Skin epidermis (tissue), 12 donors: ENCODE measurements around the gene MAST4.

ENCODE experiments used
- H3K27ac ChIP-seq, 21 experiments: fragments of 200-600 bp; sonication (generic) in 11 of 21; one replicate each; pipeline ENCODE4 v1.5.0; 2020; ENCODE audit warnings: mild to moderate bottlenecking in 3 of 21, inconsistent platforms in 2 of 21, moderate library complexity in 2 of 21
- H3K4me3 ChIP-seq, 7 experiments: fragments of 200-600 bp; sonication (generic) in 2 of 7; one replicate each; pipeline ENCODE4 v1.5.0; 2020; ENCODE audit warnings: inconsistent platforms in 2 of 7, mild to moderate bottlenecking in 2 of 7, moderate library complexity in 1 of 7

Gene MAST4

DNA sequence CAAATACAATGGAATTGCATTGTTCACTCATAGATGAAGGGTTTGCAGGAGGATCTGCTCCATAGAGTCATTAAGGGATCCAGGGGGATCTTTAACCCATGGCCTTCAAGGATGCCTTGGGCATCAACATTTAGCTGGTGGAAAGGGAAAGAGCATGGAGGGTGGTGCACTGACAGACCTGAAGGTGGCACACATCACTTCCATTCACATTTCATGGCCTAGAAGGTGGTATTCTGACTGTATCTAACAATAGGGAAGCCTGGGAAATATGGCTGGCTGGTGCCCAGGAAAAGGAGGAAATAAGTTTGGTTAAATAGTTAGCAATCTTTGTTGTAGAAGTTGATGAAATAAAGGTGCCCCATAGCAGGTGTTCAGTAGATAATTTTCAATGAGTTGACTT lies 370.2 kb downstream of the MAST4 start:
- H3K27ac ChIP-seq, result no peak overlapping the region
- no peak overlapping the region for H3K4me3 ChIP-seq

DNA sequence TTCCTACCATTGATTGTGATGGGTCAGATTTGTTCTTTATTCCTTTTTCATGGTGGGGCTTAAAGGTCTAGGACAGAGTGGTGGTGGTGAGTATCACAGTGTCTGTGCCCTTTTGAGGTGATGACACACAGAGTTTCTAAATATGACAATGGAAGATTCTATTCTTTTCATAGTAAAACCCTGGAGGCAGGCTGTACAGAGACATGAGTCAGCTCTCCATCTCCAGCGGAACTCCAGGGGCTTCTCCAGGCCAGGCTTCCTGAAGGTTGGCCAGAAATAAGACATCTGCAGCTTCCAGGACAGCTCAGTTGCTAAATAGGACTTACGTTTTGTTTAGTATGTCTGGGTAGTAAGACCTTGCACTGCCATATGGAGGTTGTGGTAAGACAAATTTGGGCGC lies 370.9 kb downstream of the MAST4 start:
- Histone ChIP-seq H3K27ac (no peak overlapping the region), H3K4me3 (no peak overlapping the region)

DNA sequence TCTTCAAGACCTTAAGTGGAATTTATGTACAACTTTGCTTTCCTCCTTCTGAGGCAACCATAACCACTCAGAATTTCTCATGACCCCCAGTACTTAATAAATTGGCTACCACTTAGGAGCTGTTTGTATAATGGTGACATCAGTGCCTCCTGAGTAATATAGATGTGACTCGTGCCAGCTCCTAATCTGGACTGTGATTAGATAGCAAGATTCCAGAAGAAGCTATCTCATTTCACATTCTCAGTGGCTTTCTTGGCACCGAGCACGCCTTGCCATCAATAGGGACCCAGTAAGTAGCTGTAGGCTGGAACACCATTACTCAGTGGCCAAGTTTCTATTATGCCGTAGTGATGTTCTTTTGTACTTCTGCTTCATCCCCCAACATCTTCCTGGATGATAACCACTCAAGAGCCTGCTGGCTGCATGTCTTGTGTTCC lies 371.7 kb downstream of the MAST4 start:
- H3K4me3 ChIP-seq, result no peak overlapping the region
- H3K27ac ChIP-seq, result no peak overlapping the region

DNA sequence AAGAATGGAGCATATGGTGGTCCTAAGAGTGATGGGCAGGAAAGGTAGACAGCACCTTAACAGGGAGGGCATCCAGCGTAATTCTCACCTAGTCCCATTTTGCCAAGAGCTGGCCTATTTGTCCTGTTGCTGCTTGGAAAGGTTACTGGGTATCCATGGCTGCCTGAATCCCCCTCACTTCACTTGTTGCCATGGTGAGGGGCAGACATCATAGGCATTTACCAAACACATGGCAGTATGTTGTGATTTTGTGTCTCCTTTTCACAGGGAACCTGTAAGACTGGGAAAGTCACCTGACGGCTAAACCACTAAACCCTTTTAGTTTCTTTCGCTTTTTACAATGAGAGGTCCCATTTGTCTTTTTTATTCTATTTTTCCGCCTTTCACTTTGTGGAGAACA lies 373.3 kb downstream of the MAST4 start:
- Histone ChIP-seq H3K27ac (no peak overlapping the region), H3K4me3 (no peak overlapping the region)

DNA sequence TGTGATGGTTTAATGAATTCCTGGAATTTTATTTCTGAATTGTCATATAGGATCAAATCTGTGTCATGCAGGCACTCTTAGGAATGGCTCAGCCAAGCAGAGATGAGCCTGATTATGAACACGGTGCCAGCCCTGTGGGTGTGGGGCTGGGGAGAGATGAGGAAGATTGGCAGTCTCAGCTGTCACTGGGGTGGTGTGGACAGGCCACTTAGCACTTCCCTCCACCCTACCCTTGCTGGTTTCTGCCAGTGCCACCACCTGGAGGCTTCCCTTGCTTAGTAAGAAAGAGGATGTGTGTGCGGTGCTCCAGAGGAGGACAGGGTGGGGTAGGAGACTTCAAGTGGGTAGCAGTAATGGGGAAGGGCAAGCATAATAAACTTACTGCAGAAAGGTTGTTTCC lies 373.8 kb downstream of the MAST4 start:
- H3K4me3 ChIP-seq, result no peak overlapping the region
- H3K27ac ChIP-seq, result no peak overlapping the region

DNA sequence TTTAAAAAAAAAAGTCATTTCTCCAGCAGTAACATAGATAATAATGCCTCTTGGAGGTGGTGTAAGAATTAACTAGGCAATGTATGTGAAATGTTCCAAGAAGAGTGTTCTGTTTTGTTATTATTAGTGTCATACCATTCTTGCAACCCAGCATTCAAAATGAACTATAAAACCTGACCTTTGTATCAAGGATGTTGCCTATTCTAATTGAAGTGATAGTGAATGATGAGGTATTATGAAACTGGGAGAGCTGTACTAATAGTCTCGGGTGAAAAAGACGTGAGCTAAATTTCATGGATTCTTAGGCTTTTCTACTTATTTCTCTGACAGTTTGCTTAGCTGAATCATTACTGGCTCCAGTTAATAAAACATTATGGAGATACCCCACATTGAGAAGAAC lies 375.8 kb downstream of the MAST4 start:
- H3K4me3 ChIP-seq, result no peak overlapping the region
- H3K27ac ChIP-seq, result no peak overlapping the region

DNA sequence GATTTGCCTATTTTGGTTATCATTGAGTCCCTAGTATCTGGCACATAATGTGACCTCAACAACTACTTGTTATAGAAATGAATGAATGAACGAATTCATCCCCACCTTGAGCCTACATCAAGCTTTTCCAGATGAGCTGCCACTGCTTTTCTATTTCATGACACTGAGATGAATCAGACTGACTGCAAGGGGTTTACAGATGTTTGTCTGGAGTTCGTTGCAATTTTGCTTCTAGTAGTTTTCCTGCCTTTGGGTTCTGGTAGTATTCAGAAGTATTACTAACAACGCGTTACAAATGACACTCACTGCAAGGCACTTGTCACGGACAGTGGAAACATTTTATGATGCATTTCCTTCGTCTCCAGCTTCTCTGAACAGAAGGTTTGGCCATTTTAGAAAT lies 378.1 kb downstream of the MAST4 start:
- Histone ChIP-seq H3K27ac (no peak overlapping the region), H3K4me3 (no peak overlapping the region)

DNA sequence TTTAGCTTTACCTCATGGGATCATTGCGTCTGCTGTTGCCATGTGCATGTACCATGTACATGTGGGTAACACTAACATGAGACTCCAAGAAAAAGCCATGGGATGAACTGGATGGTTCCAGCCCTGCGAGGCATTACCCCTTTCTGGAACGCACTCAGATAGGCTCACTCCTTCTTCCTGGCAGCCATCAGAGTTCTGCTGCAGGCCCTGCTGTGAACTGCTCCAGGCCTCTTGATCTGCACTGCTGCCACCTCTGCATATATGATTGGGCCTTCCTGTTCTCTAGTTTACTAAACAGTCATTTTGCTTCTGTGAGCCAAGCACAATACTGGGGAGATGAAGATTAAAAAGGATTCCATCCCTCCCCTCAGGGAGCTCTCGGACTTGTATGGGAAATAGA lies 379.9 kb downstream of the MAST4 start:
- no peak overlapping the region for H3K4me3 ChIP-seq
- no peak overlapping the region for H3K27ac ChIP-seq

DNA sequence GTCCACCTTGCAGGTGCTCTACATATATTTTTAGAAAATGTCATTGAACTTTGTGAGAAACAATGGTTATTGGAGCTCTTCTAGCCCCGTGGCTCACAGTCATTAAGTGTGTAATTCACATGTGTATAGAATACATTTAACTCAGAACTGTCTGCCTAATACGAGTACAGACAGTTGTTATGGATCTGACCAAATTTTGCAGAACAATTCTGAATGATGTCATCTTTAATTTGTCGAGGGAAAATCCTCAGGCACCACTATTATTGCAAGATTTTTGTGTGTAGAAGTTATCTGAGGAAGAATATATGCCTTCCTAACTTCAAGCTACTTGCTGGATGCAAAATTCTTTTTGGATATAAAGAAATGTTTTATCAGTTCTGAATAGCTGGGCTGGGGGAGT lies 383.5 kb downstream of the MAST4 start:
- no peak overlapping the region for H3K27ac ChIP-seq
- H3K4me3 ChIP-seq, result no peak overlapping the region

DNA sequence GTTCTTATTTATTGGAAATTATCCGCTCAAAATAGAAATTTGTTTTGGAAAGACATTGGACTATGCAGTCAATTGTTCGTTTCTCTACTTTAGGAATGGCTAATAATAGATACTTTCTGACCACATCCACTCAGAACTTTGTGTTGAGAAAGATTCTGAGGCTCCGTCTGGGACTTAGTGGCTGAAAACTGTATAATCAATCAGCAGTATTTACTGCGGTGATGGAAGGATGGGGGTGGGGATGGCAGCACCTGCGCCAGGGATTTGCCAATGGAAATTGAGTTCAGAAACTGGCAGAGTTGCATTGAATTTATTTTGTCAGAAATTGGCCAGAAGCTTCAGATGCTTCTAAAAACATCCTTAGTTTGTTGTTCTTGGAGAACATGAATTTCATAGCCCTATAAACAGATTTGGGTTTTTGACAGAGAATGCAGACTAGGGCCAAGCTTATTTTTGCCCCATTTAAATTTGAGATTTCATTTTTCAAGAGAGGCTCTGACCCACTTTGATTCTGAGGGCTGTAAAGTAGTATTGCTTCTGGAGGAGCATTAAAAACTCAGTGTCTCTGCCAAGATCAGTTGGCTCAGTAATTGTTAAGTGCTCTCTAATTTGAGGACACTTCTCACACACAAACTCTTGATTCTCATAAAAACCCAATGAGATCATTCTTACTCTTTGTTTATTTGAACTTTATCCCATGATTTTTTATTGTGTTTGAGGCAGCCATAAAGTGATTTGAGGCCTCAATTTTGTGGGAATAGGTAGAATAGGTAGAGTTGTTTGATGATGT lies 385.3 kb downstream of the MAST4 start:
- H3K27ac ChIP-seq, result no peak overlapping the region
- no peak overlapping the region for H3K4me3 ChIP-seq

DNA sequence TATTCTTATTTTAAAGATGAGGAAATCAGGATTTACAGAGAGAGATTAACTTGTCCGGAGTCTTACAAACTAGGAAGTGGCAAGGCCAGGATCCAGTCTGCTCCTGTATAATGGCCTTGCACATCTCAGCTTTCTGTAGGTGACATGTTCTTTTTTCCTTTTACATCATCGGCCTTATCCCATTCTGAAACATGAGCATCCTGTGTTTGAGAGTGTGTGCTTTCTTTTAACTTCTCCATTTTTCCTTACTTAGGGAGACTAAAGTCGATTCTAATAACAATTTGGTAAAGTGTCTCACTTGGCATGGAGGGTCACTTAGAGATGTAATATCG lies 385.8 kb downstream of the MAST4 start:
- Histone ChIP-seq H3K27ac (no peak overlapping the region), H3K4me3 (no peak overlapping the region)

DNA sequence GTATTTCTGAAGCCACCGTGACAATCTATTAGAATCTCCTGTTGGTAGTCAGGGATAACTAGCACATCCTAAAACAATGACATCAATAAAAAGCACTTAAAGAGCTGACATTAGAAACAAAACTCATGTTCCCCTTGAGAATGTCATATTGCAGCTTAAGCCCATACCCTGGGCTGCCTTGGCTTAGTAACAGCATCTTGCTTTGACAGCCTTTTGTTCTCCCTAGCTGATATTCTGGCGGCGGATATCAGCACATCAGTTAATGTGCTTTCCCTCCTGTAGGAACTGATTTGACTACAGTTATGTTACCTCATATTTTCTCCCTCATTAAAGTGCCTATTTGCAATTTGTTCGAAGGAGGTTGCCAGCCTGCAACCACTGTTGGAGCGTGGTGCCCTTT lies 386.3 kb downstream of the MAST4 start:
- Histone ChIP-seq H3K27ac (no peak overlapping the region), H3K4me3 (no peak overlapping the region)

DNA sequence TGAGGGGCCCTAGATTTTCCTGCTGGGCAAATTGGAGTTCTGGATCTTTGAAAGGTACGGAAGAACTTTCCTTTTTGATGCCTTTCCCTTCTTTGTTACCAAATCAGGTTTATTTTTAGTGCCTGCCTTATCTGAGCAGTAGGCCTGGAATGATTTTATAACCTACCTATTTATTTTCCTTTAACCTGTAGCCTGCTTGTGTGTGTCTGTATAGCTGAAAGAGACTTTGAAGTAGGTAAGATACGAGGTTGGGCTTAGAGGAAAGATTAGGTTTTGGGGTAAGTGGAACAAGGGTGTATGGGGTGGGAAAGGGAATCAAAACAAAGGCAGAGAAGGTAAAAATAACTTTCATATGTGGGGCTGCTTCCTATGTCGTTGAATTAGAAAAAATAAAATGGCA lies 389.2 kb downstream of the MAST4 start:
- no peak overlapping the region for H3K27ac ChIP-seq

DNA sequence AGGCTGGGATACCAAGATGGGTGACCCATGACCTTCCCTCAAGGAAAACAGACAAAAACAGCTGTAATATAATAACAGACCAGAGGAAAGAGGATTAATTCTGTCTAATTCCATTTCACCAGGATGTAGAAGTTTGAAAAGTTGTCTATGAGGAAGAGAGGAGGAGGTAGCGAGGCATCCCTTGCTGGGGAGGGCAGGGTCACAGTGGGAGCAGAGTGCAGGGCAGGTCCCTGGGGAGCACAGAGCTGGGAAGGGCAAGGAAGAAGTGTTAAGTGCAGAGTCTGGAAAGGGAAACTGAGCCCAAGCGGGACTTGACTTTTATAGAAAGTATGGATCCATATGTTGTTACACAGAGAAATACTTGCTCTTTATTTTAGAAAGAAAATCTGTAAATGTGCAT lies 389.8 kb downstream of the MAST4 start:
- Histone ChIP-seq H3K27ac (no peak overlapping the region), H3K4me3 (no peak overlapping the region)

More for the DNA sequence above, 389.2 kb downstream of the MAST4 start:
- H3K4me3 ChIP-seq, result no peak overlapping the region

DNA sequence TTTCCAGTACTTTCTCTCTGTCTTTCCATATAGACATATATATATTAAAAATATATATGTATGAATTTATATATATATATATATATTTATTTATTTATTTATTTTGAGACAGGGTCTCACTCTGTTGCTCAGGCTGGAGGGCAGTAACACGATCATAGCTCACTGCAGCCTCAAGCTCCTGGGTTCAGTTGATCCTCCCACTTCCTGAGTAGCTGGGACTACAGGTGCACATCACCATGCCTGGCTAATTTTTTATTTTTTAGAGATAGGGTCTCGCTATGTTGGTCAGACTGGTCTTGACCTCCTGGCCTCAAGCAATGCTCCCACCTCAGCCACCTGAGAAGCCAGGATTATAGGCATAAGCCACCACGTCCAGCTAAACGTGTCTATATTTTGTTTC lies 390.3 kb downstream of the MAST4 start:
- no peak overlapping the region for H3K27ac ChIP-seq
- no peak overlapping the region for H3K4me3 ChIP-seq

DNA sequence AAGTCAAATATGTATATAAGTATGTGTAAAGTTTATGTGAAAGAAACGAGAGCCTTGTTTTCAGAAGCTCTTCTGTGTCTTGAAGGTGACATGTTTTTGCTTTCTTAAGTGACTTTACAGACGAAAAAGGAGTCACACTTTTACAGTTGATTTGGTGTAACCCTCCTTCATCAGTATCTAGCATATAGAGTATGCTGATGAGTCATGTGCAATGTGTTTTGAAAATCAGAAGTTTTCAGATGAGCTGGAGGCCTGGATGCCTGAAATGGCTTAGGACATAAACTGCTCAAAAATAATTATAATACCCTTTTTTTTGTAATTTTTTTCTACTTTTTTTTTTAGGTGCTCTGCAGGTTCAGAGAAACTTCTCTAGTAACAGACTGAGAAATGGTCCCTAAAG lies 390.9 kb downstream of the MAST4 start:
- Histone ChIP-seq H3K27ac (no peak overlapping the region), H3K4me3 (no peak overlapping the region)

DNA sequence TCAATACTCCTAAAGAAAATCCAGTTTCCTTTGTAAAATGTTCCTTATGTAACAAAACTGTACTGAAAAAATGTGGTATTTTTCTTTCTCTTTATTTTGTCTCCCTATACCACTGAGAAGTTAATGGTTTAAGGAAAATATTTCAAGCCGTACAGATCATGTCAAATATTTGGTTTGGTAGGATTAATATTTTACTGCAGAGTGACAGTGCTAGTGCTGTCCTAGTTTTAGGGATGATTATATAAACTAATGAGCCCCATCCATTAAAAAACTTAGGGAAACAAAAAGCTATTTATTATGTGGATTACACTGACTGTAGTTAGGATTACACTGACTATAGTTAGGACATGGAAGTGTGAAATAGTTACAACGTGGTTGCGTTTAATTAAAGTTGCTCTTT lies 391.3 kb downstream of the MAST4 start:
- Histone ChIP-seq H3K4me3 (no peak overlapping the region), H3K27ac (no peak overlapping the region)

DNA sequence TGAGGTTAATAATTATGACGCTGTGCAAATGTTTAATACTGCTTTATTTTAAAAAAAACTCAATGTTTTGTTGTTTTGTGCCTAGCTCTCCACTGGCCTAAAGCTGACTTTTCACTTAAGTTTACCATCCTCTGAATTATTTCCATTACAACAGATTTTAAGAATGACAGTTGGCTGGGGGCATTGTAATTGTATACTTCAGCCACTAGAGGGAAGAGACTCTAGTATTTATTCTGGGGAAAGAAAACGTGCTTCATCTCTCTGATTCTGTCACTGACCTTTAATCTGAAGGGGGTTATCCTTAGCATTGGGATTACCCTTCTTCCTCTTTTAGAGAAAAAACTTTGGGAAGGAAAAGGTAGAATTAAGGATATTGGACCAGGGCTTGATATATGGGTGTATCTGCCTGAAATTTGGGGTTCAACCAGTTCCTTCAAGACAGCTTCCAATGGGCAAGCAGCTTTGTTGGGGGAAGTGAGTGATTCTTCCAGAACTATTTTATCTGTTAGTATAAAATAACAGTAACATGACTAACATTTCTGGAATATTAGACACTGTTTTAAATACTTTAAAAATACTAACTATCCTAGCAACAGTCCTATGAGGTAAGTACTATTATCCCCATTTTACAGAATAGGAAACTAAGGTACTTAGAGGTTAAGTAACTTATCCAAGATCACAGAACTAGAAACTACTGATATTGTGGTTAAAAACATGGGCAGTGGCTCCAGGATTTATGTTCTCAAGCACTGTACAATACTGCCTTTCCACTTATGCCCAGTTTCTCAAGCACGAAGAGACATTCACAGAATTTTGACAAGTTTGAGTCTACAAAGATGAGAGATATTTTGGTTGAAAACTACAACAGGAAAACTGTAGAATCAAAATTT lies 392.0 kb downstream of the MAST4 start:
- H3K27ac ChIP-seq, result no peak overlapping the region
- no peak overlapping the region for H3K4me3 ChIP-seq

DNA sequence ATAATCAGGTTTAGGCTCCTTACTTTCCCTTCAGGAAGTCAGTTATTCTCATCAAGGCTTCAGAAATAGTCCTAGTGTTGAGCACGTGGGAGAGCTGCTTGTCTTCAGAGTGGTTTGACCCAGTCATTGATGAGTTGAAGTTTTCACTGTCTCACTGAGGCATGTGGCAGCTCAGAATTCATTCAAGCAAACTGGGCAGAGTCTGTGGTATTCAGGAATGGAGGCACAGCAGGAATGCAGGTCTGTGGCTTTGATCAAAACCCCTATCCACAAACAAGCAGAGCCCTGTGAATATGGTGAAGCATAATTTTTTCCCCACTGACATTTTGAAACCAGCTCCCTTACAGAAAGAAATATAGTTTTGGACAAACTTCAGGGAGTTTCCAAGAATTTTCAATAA lies 393.1 kb downstream of the MAST4 start:
- Histone ChIP-seq H3K27ac (peak overlapping the region in 1 of 21 experiments; percentile 18), H3K4me3 (no peak overlapping the region)

DNA sequence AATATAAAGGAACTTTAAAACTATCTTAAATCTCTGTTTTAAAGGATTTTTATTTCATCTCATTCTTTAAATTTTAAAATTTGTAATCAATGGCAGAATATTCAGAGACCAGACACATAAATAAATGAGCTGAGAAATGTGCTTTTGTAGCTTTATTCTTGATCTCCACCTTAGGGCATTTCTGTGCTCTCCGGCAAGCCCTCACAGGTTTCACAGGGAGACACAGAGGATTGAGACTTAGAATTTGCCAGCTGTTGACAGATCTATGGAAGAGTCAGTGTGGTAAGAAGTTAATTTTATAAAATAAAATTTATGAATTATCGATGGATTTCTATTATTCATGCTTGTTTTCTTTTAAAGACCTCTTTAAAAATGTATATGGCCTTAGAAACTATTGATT lies 393.6 kb downstream of the MAST4 start:
- Histone ChIP-seq H3K4me3 (no peak overlapping the region), H3K27ac (peak overlapping the region in 1 of 21 experiments; percentile 18)

DNA sequence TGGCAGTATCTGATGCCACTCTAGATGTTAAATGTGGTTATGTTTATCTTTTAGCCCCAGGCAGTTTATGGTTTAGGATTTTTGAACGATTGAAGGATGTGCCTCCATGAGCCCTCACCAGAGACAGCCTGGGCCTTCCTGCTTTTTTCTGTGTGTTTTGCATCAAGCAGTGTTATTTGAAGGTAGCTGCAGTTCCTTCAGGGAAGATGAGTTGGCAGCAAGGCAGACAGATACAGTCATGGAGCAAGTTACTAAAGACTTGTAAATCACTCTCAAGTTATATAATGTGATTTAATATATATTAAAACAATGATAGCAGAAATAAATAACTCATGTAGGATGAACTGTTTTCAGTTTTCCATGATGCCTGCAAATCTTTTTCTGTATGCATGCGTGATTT lies 395.6 kb downstream of the MAST4 start:
- Histone ChIP-seq H3K4me3 (no peak overlapping the region), H3K27ac (peak overlapping the region in 1 of 21 experiments; percentile 47)
